ENCODE data around the gene SDK1. TPM values are rescaled to one million over a fixed set of nuclear protein-coding genes. Genes with fewer than 3 reads are reported as not detected.
"Not testable (repeated sequence)": the region's sequence is repeated elsewhere in the genome, so short reads cannot be mapped to it uniquely, and the experiment has no call there.

The SDK1 gene
- total RNA-seq, 4 donors from 2014 or later = 2.0 to 9.3 (median 3.8) TPM

- TF ChIP-seq CTCF (IDR thresholded peaks at IDR 0.05) (no peak), POLR2A (IDR thresholded peaks at IDR 0.05) (no peak)
- Histone ChIP-seq H3K27ac (no peak overlapping the region), H3K9me3 (peaks cover 0 to 6% (median 0%) of the 10 kb centered on the region in 3 donors), H3K4me1 (no peaks in the 10 kb centered on the region), H3K36me3 (no peaks in the 10 kb centered on the region), H3K4me3 (no peak overlapping the region), H3K27me3 (no peaks in the 10 kb centered on the region)
- DNase-seq = no peak
- intact Hi-C loops (cut with DNase I) = no loop called here
- WGBS, 2 donors = 83 to 92% methylated on average over 1 of the region's 1 CpG
These were observed 404.2 kb downstream of the SDK1 start for GRCh38 chr7:3705258-3705657.

- H3K36me3 ChIP-seq; H3K9me3 ChIP-seq; H3K27me3 ChIP-seq; intact Hi-C loops (cut with DNase I); H3K27ac ChIP-seq; H3K4me3 ChIP-seq; H3K4me1 ChIP-seq; DNase-seq: not testable (repeated sequence)
- 84 to 94% methylated on average over 2 of the region's 2 CpGs for WGBS, 2 donors
These were observed 405.0 kb downstream of the SDK1 start for GRCh38 chr7:3706091-3706490.

- no peak for TF ChIP-seq POLR2A (IDR thresholded peaks at IDR 0.05)
- TF ChIP-seq CTCF (IDR thresholded peaks at IDR 0.05) = no peak
- Histone ChIP-seq H3K36me3 (no peaks in the 10 kb centered on the region), H3K4me1 (no peaks in the 10 kb centered on the region), H3K4me3 (no peak overlapping the region), H3K27me3 (no peaks in the 10 kb centered on the region), H3K9me3 (no peaks in the 10 kb centered on the region), H3K27ac (no peak overlapping the region)
- intact Hi-C loops (cut with DNase I) = no loop called here
- 29 to 71% methylated on average over 1 of the region's 1 CpG for WGBS, 2 donors
- no peak for DNase-seq
These were observed 409.1 kb downstream of the SDK1 start for GRCh38 chr7:3710122-3710521.

- WGBS, 2 donors = 38 to 43% methylated on average over 5 of the region's 5 CpGs
- no peaks in the 10 kb centered on the region for H3K4me1 ChIP-seq
- TF ChIP-seq CTCF (IDR thresholded peaks at IDR 0.05) (no peak), POLR2A (IDR thresholded peaks at IDR 0.05) (no peak)
- no peaks in the 10 kb centered on the region for H3K9me3 ChIP-seq
- no peak for DNase-seq
- H3K4me3 ChIP-seq = no peak overlapping the region
- intact Hi-C loops (cut with DNase I) = no loop called here
- H3K27me3 ChIP-seq = no peaks in the 10 kb centered on the region
- no peaks in the 10 kb centered on the region for H3K36me3 ChIP-seq
- H3K27ac ChIP-seq = no peak overlapping the region
These were observed 409.5 kb downstream of the SDK1 start for GRCh38 chr7:3710531-3710930.

GRCh38 chr7:3712841-3713240, 411.8 kb downstream of the SDK1 start:
- TF ChIP-seq CTCF (IDR thresholded peaks at IDR 0.05) = no peak
- no peak for TF ChIP-seq POLR2A (IDR thresholded peaks at IDR 0.05)
- H3K4me3 ChIP-seq = no peak overlapping the region
- no peaks in the 10 kb centered on the region for H3K36me3 ChIP-seq
- no peaks in the 10 kb centered on the region for H3K4me1 ChIP-seq
- H3K9me3 ChIP-seq = no peaks in the 10 kb centered on the region
- H3K27me3 ChIP-seq = no peaks in the 10 kb centered on the region
- DNase-seq = no peak
- H3K27ac ChIP-seq = no peak overlapping the region
- 56 to 70% methylated on average over 4 to 5 of the region's 6 CpGs for WGBS, 2 donors
- intact Hi-C loops (cut with DNase I) = no loop called here

- no peak overlapping the region for H3K27ac ChIP-seq
- no peak for DNase-seq
- no peaks in the 10 kb centered on the region for H3K27me3 ChIP-seq
- intact Hi-C loops (cut with DNase I) = no loop called here
- WGBS, 2 donors = 87 to 92% methylated on average over 3 of the region's 3 CpGs
- no peaks in the 10 kb centered on the region for H3K4me1 ChIP-seq
- TF ChIP-seq CTCF (IDR thresholded peaks at IDR 0.05) = no peak
- TF ChIP-seq POLR2A (IDR thresholded peaks at IDR 0.05) = no peak
- no peaks in the 10 kb centered on the region for H3K36me3 ChIP-seq
- H3K9me3 ChIP-seq = no peaks in the 10 kb centered on the region
- no peak overlapping the region for H3K4me3 ChIP-seq
These were observed 420.4 kb downstream of the SDK1 start for GRCh38 chr7:3721422-3721821.
